IMR-90 (cell line): Measurements from ENCODE around the gene ENAH. TPM values are rescaled to one million over a fixed set of nuclear protein-coding genes. Genes with fewer than 3 reads are reported as not detected.

Source experiments
- ATAC-seq: fragments of 200-7000 bp; cut with Tn5 transposase; 2 replicates; pipeline ENCODE4 v1.9.1; 2020; ENCODE audit warnings: low read depth, mild to moderate bottlenecking, moderate library complexity
- BruUV-seq: library from RNA; stranded (reverse); fragments of 400-500 nt; replicated peaks from 2 replicates; lab custom pipeline; 2021; lab: Mats Ljungman, UMichigan
- CTCF ChIA-PET: fragments of 300-600 bp; formaldehyde crosslinking; extraction: SDS; loops from one replicate; lab custom pipeline; 2021; ENCODE audit warnings: antibody characterized with exemption; lab: Yijun Ruan, JAX
- POLR2A ChIA-PET: fragments of 300-600 bp; sonication (Branson Sonifier 250); formaldehyde crosslinking; loops from one replicate; lab custom pipeline; 2022; ENCODE audit warnings: antibody characterized with exemption; ENCODE audit not compliant: unreplicated experiment; lab: Charles Lee
- DNase-seq: peaks from one replicate; pipeline ENCODE4 v3.0.0; 2013
- H2AFZ ChIP-seq: replicated peaks from 2 replicates; pipeline ENCODE3; 2013; ENCODE audit warnings: low read length, mild to moderate bottlenecking; ENCODE audit not compliant: poor library complexity
- H2AK5ac ChIP-seq: 2 replicates; pipeline ENCODE4 v1.6.1; 2013; ENCODE audit warnings: low read depth, low read length, inconsistent platforms
- H2AK9ac ChIP-seq: replicated peaks from 2 replicates; pipeline ENCODE3; 2013; ENCODE audit warnings: mild to moderate bottlenecking, low read depth, low read length, moderate library complexity; ENCODE audit not compliant: poor library complexity
- H2BK120ac ChIP-seq: 2 replicates; pipeline ENCODE4 v1.6.1; 2013; ENCODE audit warnings: low read depth, low read length, inconsistent platforms
- H2BK15ac ChIP-seq: 3 replicates; pipeline ENCODE4 v1.6.1; 2013; ENCODE audit warnings: low read depth, low read length, inconsistent platforms
- H2BK20ac ChIP-seq: 2 replicates; pipeline ENCODE4 v1.6.1; 2013; ENCODE audit warnings: low read depth, mild to moderate bottlenecking, inconsistent platforms, low read length, moderate library complexity
- H2BK5ac ChIP-seq: 2 replicates; pipeline ENCODE4 v1.6.1; 2013; ENCODE audit warnings: mild to moderate bottlenecking, low read depth, low read length, inconsistent platforms; ENCODE audit not compliant: poor library complexity, severe bottlenecking
- H3K14ac ChIP-seq: replicated peaks from 2 replicates; pipeline ENCODE4 v1.6.1; 2013; ENCODE audit warnings: low read depth, low read length, inconsistent platforms
- H3K18ac ChIP-seq: 2 replicates; pipeline ENCODE4 v1.6.1; 2013; ENCODE audit warnings: low read depth, low read length, control low read depth
- H3K23ac ChIP-seq: 2 replicates; pipeline ENCODE4 v1.6.1; 2013; ENCODE audit warnings: low read depth, low read length, inconsistent platforms
- H3K27ac ChIP-seq: 2 replicates; pipeline ENCODE4 v1.5.1; 2013; ENCODE audit warnings: mild to moderate bottlenecking, control low read depth, low read length; ENCODE audit not compliant: insufficient read depth
- H3K27me3 ChIP-seq: 2 replicates; pipeline ENCODE4 v1.6.1; 2013; ENCODE audit warnings: low read length; ENCODE audit not compliant: control insufficient read depth, insufficient read depth
- H3K36me3 ChIP-seq: 2 replicates; pipeline ENCODE4 v1.6.1; 2013; ENCODE audit warnings: low read length, mixed read lengths; ENCODE audit not compliant: control insufficient read depth, insufficient read depth
- H3K4ac ChIP-seq: 2 replicates; pipeline ENCODE4 v1.6.1; 2013; ENCODE audit warnings: low read depth, low read length, inconsistent platforms
- H3K4me1 ChIP-seq: 2 replicates; pipeline ENCODE4 v1.6.1; 2013; ENCODE audit warnings: low read length, mixed read lengths; ENCODE audit not compliant: control insufficient read depth, insufficient read depth
- H3K4me2 ChIP-seq: 2 replicates; pipeline ENCODE4 v1.6.1; 2013; ENCODE audit warnings: low read depth, mild to moderate bottlenecking, control low read depth, low read length, moderate library complexity
- H3K4me3 ChIP-seq: 2 replicates; pipeline ENCODE4 v1.5.1; 2013; ENCODE audit warnings: low read depth, mild to moderate bottlenecking, control low read depth, low read length, moderate library complexity; ENCODE audit not compliant: insufficient read depth
- H3K56ac ChIP-seq: 2 replicates; pipeline ENCODE4 v1.6.1; 2013; ENCODE audit warnings: low read length, inconsistent platforms; ENCODE audit not compliant: insufficient read depth; ENCODE audit errors: extremely low read depth
- H3K79me1 ChIP-seq, 2 experiments: 2 replicates each; pipeline ENCODE4 v1.6.1; 2013; ENCODE audit warnings: low read length in 2 of 2, inconsistent platforms in 1 of 2, low read depth in 1 of 2
- H3K9ac ChIP-seq: 2 replicates; pipeline ENCODE4 v1.6.1; 2013; ENCODE audit warnings: low read depth, low read length, control low read depth
- H3K9me1 ChIP-seq: 2 replicates; pipeline ENCODE4 v1.6.1; 2013; ENCODE audit warnings: low read length, inconsistent platforms; ENCODE audit not compliant: insufficient read depth
- H3K9me3 ChIP-seq: 2 replicates; pipeline ENCODE4 v1.6.1; 2013; ENCODE audit warnings: low read length; ENCODE audit not compliant: control insufficient read depth, insufficient read depth
- H4K20me1 ChIP-seq: 2 replicates; pipeline ENCODE4 v1.6.1; 2013; ENCODE audit warnings: low read length, inconsistent platforms; ENCODE audit not compliant: insufficient read depth
- H4K5ac ChIP-seq: 2 replicates; pipeline ENCODE4 v1.6.1; 2013; ENCODE audit warnings: mild to moderate bottlenecking, low read depth, low read length, control low read depth
- H4K8ac ChIP-seq, 2 experiments: 2 replicates each; pipeline ENCODE4 v1.6.1; 2013; ENCODE audit warnings: low read depth in 2 of 2, low read length in 2 of 2, control low read depth in 1 of 2, inconsistent platforms in 1 of 2
- H4K91ac ChIP-seq: 2 replicates; pipeline ENCODE4 v1.6.1; 2013; ENCODE audit warnings: low read depth, low read length, inconsistent platforms; ENCODE audit not compliant: insufficient read depth
- CHD1 ChIP-seq: IDR thresholded peaks from 2 replicates; pipeline ENCODE4 v1.6.1; 2012; ENCODE audit warnings: low read depth, low read length, improper control_type of control experiment
- CTCF ChIP-seq: conservative IDR thresholded peaks from 2 replicates; pipeline ENCODE4 v1.5.1; 2012; ENCODE audit warnings: mild to moderate bottlenecking, low read depth, low read length, improper control_type of control experiment
- MAFK ChIP-seq: IDR thresholded peaks from 2 replicates; pipeline ENCODE4 v1.6.1; 2012; ENCODE audit warnings: low read depth, low read length, improper control_type of control experiment
- MXI1 ChIP-seq: IDR thresholded peaks from 2 replicates; pipeline ENCODE4 v1.6.1; 2012; ENCODE audit warnings: low read depth, mild to moderate bottlenecking, low read length, moderate library complexity, borderline replicate concordance
- NFE2L2 ChIP-seq: fragments of 150-350 bp; IDR thresholded peaks from 2 replicates; pipeline ENCODE4 v1.6.1; 2016; ENCODE audit warnings: low read depth, mild to moderate bottlenecking, low read length
- POLR2A ChIP-seq: IDR thresholded peaks from 2 replicates; pipeline ENCODE4 v1.6.1; 2012; ENCODE audit warnings: mild to moderate bottlenecking, low read depth, low read length
- RCOR1 ChIP-seq: IDR thresholded peaks from 2 replicates; pipeline ENCODE4 v1.6.1; 2012; ENCODE audit warnings: mild to moderate bottlenecking, low read length, improper control_type of control experiment; ENCODE audit not compliant: insufficient replicate concordance
- WGBS, 2 experiments: methylation state at CpG; one replicate each; pipeline versions ENCODE4 v1.1.5 to v1.1.7; 2013; ENCODE audit warnings: missing lambda C conversion rate in 2 of 2; ENCODE audit not compliant: insufficient read length in 1 of 2; ENCODE audit errors: extremely low coverage in 2 of 2; 5-methylcytosine and 5-hydroxymethylcytosine counted together
- dilution Hi-C: fragments of 300-500 bp; cut with HindIII; formaldehyde crosslinking; loops from one replicate; pipeline ENCODE4 v1.14.3; 2018; ENCODE audit warnings: low sequenced_read_pairs; ENCODE audit not compliant: unreplicated experiment
- in situ Hi-C: fragments of 300-500 bp; cut with MboI; formaldehyde crosslinking; loops from 3 replicates; pipeline ENCODE4 v1.14.3; 2019; ENCODE audit warnings: low sequenced_read_pairs, inconsistent platforms, mixed read lengths
- intact Hi-C: fragments of 100-400 bp; cut with micrococcal nuclease; formaldehyde crosslinking; loops from 2 replicates; pipeline ENCODE4 v1.10.0; 2022
- polyA plus RNA-seq, 3 experiments: library from polyadenylated mRNA; depleted of rRNA; stranded (reverse); fragments of >200 nt; gene quantifications; 2 replicates each; pipeline ENCODE4 v1.2.3, GENCODE V29; 2012; ENCODE audit warnings: low replicate concordance in 1 of 3
- total RNA-seq: library from RNA; depleted of rRNA; stranded (reverse); fragments of >200 nt; gene quantifications from 2 replicates; pipeline ENCODE4 v1.2.3, GENCODE V29; 2012

Gene ENAH
- total and polyA plus RNA-seq, 2 of the 4 experiments (the other 2 are of a cell fraction), result 61.3 to 86.9 TPM

DNA sequence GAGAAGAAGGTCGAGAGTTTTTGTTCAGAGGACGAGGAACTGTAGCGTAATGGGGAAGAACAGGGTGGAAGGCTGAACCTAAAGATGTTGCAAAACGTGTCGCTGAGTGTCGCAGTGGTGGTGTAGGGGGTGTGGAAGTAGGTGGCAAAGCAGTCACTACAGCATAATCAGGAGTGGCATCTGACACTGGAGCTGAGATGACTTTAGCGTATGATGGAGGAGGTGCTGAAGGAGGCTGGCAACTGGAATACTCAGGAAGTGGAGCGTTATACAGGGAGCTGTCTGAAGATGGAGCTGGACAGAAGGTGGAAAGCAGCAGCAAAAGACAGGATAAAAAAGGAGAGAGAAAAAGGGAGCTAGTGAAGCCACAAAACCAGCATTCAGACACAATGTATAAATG lies 135.2 kb downstream of the ENAH start:
- no peak overlapping the region for H3K23ac ChIP-seq
- no peak overlapping the region for H2AK5ac ChIP-seq
- H3K36me3 ChIP-seq, result peaks cover 28% of the 10 kb centered on the region
- no peak overlapping the region for H4K91ac ChIP-seq
- H3K27ac ChIP-seq, result no peak overlapping the region
- H2AFZ ChIP-seq, result no peak overlapping the region
- H3K4me3 ChIP-seq, result no peak overlapping the region
- H4K20me1 ChIP-seq, result peaks cover 15% of the 10 kb centered on the region
- no peak overlapping the region for H3K4me2 ChIP-seq
- no peak overlapping the region for H3K14ac ChIP-seq
- ChIA-PET CTCF (interaction anchor here (0.6 to 1.5 kb wide), 2 partner anchors 27 to 214 kb away, joined by 3 read pairs; no protein-coding TSS in a partner anchor), POLR2A (no interaction called here)
- dilution Hi-C loops, result no loop called here
- H3K9ac ChIP-seq, result no peak overlapping the region
- H2BK15ac ChIP-seq, result no peak overlapping the region
- in situ Hi-C loops, result no loop called here
- H2BK120ac ChIP-seq, result no peak overlapping the region
- TF ChIP-seq NFE2L2, result no peak
- TF ChIP-seq RCOR1, result no peak
- TF ChIP-seq MAFK, result no peak
- no peak for TF ChIP-seq CTCF
- TF ChIP-seq MXI1, result no peak
- TF ChIP-seq CHD1, result no peak
- no peak for TF ChIP-seq POLR2A
- H4K5ac ChIP-seq, result no peak overlapping the region
- H3K56ac ChIP-seq, result no peak overlapping the region
- intact Hi-C loops, result no loop called here
- no peak overlapping the region; the same call in 1 of the 2 replicates for H3K4ac ChIP-seq
- peaks cover 10% of the 10 kb centered on the region for H3K9me1 ChIP-seq
- H4K8ac ChIP-seq, result no peak overlapping the region
- no peaks in the 10 kb centered on the region for H3K9me3 ChIP-seq
- H2BK5ac ChIP-seq, result no peak overlapping the region
- no TSS peak for BruUV-seq
- no peak overlapping the region for H3K18ac ChIP-seq
- no peak for DNase-seq
- H2AK9ac ChIP-seq, result no peak overlapping the region
- H2BK20ac ChIP-seq, result no peak overlapping the region
- H3K27me3 ChIP-seq, result no peaks in the 10 kb centered on the region
- no peaks in the 10 kb centered on the region for H3K4me1 ChIP-seq
- no peak for ATAC-seq
- 97% methylated on average over 6 of the region's 8 CpGs; no CpG with 5 or more reads in 1 of the 2 experiments for WGBS, 2 experiments
- H3K79me1 ChIP-seq, result peaks cover 9 to 40% of the 10 kb centered on the region in 2 experiments; a peak in 3 of 4 replicates
